Nephron (organoid): ENCODE data around the gene HMGN1.
A peak's percentile ranks its signal among the peaks of the same experiment; 100 is the strongest.

Experiments used
- H3K27ac Mint-ChIP-seq, 3 experiments: 2 replicates each; pipeline ENCODE4 v1.8.0; 2020; ENCODE audit warnings: mixed read lengths in 3 of 3, mild to moderate bottlenecking in 2 of 3, moderate library complexity in 1 of 3
- H3K27me3 Mint-ChIP-seq: 2 replicates; pipeline ENCODE4 v1.8.0; 2021; ENCODE audit warnings: low read depth, mild to moderate bottlenecking, moderate library complexity, mixed read lengths
- H3K36me3 Mint-ChIP-seq: 2 replicates; pipeline ENCODE4 v1.8.0; 2020; ENCODE audit warnings: low read depth, mixed read lengths
- H3K4me1 Mint-ChIP-seq: 2 replicates; pipeline ENCODE4 v1.8.0; 2020; ENCODE audit warnings: mixed read lengths
- H3K4me3 Mint-ChIP-seq, 3 experiments: 2 replicates each; pipeline ENCODE4 v1.8.0; 2020; ENCODE audit warnings: mild to moderate bottlenecking in 3 of 3, mixed read lengths in 3 of 3, moderate library complexity in 2 of 3
- H3K9me3 Mint-ChIP-seq: 2 replicates; pipeline ENCODE4 v1.8.0; 2020; ENCODE audit warnings: mixed read lengths
- CTCF ChIP-seq, 3 experiments: fragments of 200-600 bp; sonication (generic); IDR thresholded peaks; one replicate each; pipeline ENCODE4 v1.5.0; 2021; ENCODE audit warnings: antibody characterized with exemption in 3 of 3; ENCODE audit not compliant: unreplicated experiment in 3 of 3

HMGN1 gene

GRCh38 chr21:39325458-39325857 lies 23.4 kb downstream of the HMGN1 start:
- H3K36me3 Mint-ChIP-seq = no peaks in the 10 kb centered on the region
- H3K4me1 Mint-ChIP-seq = peaks cover 6% of the 10 kb centered on the region
- no peak overlapping the region for H3K4me3 Mint-ChIP-seq
- H3K27ac Mint-ChIP-seq = no peak overlapping the region
- H3K9me3 Mint-ChIP-seq = no peaks in the 10 kb centered on the region
- H3K27me3 Mint-ChIP-seq = no peaks in the 10 kb centered on the region
- TF ChIP-seq CTCF (IDR thresholded peaks at IDR 0.05; ENCODE audit: unreplicated experiment in 3 of 3) = no peak

GRCh38 chr21:39321424-39321823 lies 27.5 kb downstream of the HMGN1 start:
- Mint-ChIP-seq H3K4me3 (no peak overlapping the region), H3K36me3 (no peaks in the 10 kb centered on the region), H3K9me3 (no peaks in the 10 kb centered on the region), H3K27me3 (no peaks in the 10 kb centered on the region), H3K4me1 (peaks cover 21% of the 10 kb centered on the region), H3K27ac (peak overlapping the region in 1 of 3 experiments; percentile 9)
- TF ChIP-seq CTCF (IDR thresholded peaks at IDR 0.05; ENCODE audit: unreplicated experiment in 3 of 3) = no peak

DNA sequence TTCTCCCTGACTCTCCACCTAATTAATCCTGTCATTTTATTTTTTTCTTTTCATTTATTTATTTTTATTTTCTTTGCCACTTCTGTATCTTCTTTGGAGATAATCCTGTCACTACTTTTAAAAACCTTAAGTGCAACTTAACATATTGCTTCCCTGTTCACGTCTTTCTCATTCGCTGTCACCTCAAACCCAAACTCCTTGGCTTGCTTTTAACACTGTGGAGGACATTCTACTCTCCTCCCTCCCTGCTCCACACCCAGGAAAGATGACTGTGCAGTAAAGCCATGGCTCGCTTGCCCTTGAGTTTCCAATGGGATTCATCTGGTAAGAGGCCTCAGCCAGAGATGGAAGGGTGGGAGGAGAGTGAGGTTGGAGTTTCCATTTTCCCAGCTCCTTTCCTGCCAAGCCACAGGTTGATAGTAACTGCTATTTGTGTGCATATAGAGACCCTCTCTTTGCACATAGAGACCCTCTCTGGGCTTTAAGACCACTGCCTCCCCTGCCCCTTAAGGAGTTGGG lies 29.0 kb downstream of the HMGN1 start:
- Mint-ChIP-seq H3K27ac (peak overlapping the region in 1 of 3 experiments; percentile 59), H3K36me3 (no peaks in the 10 kb centered on the region), H3K4me1 (peaks cover 30% of the 10 kb centered on the region), H3K9me3 (no peaks in the 10 kb centered on the region), H3K27me3 (no peaks in the 10 kb centered on the region), H3K4me3 (peak overlapping the region in 1 of 3 experiments; percentile 56)
- TF ChIP-seq CTCF (IDR thresholded peaks at IDR 0.05; ENCODE audit: unreplicated experiment in 3 of 3) = no peak

- H3K36me3 Mint-ChIP-seq = no peaks in the 10 kb centered on the region
- no peaks in the 10 kb centered on the region for H3K9me3 Mint-ChIP-seq
- no peaks in the 10 kb centered on the region for H3K27me3 Mint-ChIP-seq
- H3K4me3 Mint-ChIP-seq = peak overlapping the region in 1 of 3 experiments; percentile 18
- H3K4me1 Mint-ChIP-seq = peaks cover 34% of the 10 kb centered on the region
- TF ChIP-seq CTCF (IDR thresholded peaks at IDR 0.05; ENCODE audit: unreplicated experiment in 3 of 3) = no peak
- H3K27ac Mint-ChIP-seq = peak overlapping the region in 2 of 3 experiments; percentile 25 to 60
Measured at GRCh38 chr21:39319251-39319756, 29.6 kb downstream of the HMGN1 start.

DNA sequence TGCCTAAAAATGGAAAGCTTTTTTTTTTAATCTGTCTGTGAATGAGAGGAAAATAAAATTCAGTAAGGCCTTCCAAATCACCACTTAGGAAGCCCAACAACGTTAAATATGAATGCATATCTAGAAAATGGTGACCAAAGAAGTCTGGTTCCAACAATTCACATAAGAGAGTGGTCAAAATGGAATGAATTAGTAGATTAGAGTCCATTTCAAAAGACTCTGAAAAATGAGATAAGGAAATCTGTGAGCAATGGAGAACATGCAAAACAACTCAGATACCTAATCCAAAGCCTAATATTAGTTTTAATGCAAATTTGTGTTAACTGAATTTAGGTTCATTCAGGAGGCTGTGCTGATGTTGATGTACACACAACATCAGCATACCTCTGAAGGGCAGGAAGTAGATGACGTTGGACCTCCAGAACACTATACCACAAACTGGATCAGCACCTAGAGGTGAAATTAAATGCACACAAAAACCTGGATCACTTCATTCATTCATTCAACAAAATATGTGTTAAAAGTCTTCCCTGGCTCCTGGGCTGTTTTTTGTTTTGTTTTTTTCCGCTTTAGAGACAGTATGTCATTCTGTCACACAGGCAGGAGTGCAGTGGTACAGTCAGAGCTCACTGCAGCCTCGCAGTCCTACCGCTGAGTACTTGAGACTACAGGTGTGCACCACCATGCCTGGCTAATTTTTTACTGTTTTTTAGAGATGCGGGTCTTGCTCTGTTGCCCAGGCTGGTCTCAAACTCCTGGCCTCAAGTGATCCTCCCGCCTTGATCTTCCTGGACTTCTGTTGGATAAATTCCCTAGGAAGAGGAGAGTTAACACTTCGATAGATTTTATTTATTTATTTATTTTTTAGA lies 30.6 kb downstream of the HMGN1 start:
- Mint-ChIP-seq H3K27ac (no peak overlapping the region), H3K27me3 (no peaks in the 10 kb centered on the region), H3K4me1 (peaks cover 37% of the 10 kb centered on the region), H3K36me3 (no peaks in the 10 kb centered on the region), H3K9me3 (no peaks in the 10 kb centered on the region), H3K4me3 (no peak overlapping the region)
- TF ChIP-seq CTCF (IDR thresholded peaks at IDR 0.05; ENCODE audit: unreplicated experiment in 3 of 3) = no peak
